Fibroblast of lung (primary cell): ENCODE data around the gene RNF220. TPM values are rescaled to one million over a fixed set of nuclear protein-coding genes. Genes with fewer than 3 reads are reported as not detected.

Experiments used
- DNase-seq, 2 donors: peaks; one replicate each; pipeline versions ENCODE4 v3.0.0 to v3.0.0-alpha.2; 2010; ENCODE audit warnings: low read depth in 2 of 2
- H2AFZ ChIP-seq: 2 replicates; pipeline ENCODE4 v1.5.1; 2012; ENCODE audit warnings: low read length, control low read depth, inconsistent platforms
- H3K27ac ChIP-seq: 2 replicates; pipeline ENCODE4 v1.5.1; 2011; ENCODE audit warnings: low read length, control low read depth; ENCODE audit not compliant: insufficient read depth
- H3K27me3 ChIP-seq: 2 replicates; pipeline ENCODE4 v1.5.1; 2011; ENCODE audit warnings: mild to moderate bottlenecking, low read length; ENCODE audit not compliant: control insufficient read depth, insufficient read depth
- H3K36me3 ChIP-seq: 2 replicates; pipeline ENCODE4 v1.5.1; 2011; ENCODE audit warnings: low read length; ENCODE audit not compliant: control insufficient read depth, insufficient read depth
- H3K4me1 ChIP-seq: 2 replicates; pipeline ENCODE4 v1.5.1; 2011; ENCODE audit warnings: low read length; ENCODE audit not compliant: control insufficient read depth, insufficient read depth; ENCODE audit errors: extremely low read depth
- H3K4me2 ChIP-seq: 2 replicates; pipeline ENCODE4 v1.5.1; 2011; ENCODE audit warnings: low read length, control low read depth; ENCODE audit not compliant: insufficient read depth; ENCODE audit errors: extremely low read depth
- H3K4me3 ChIP-seq, 4 experiments: fragments of 200-600 bp in 1 of 4; sonication (generic) in 1 of 4; replicated peaks in 1 of 4; 2 replicates each; pipeline ENCODE4 v1.5.1; 2011 to 2016; ENCODE audit warnings: low read length in 4 of 4, low read depth in 3 of 4, mild to moderate bottlenecking in 3 of 4, control low read depth in 2 of 4, inconsistent platforms in 1 of 4, mixed read lengths in 1 of 4; ENCODE audit not compliant: insufficient read depth in 1 of 4; ENCODE audit errors: control extremely low read depth in 1 of 4
- H3K79me2 ChIP-seq: 2 replicates; pipeline ENCODE4 v1.5.1; 2012; ENCODE audit warnings: mild to moderate bottlenecking, low read length, inconsistent platforms; ENCODE audit not compliant: control insufficient read depth, insufficient read depth
- H3K9ac ChIP-seq: 2 replicates; pipeline ENCODE4 v1.5.1; 2011; ENCODE audit warnings: mild to moderate bottlenecking, low read length, control low read depth; ENCODE audit not compliant: insufficient read depth
- H3K9me3 ChIP-seq: 2 replicates; pipeline ENCODE4 v1.5.1; 2012; ENCODE audit warnings: low read depth, low read length; ENCODE audit not compliant: control insufficient read depth, insufficient read depth
- H4K20me1 ChIP-seq: 2 replicates; pipeline ENCODE4 v1.5.1; 2011; ENCODE audit warnings: low read length; ENCODE audit not compliant: control insufficient read depth, insufficient read depth; ENCODE audit errors: extremely low read depth
- EZH2 ChIP-seq: IDR thresholded peaks from 2 replicates; pipeline ENCODE4 v1.5.1; 2012; ENCODE audit warnings: low read length, control low read depth, mild to moderate bottlenecking; ENCODE audit errors: missing control alignments
- polyA plus RNA-seq, 2 donors: library from polyadenylated mRNA; depleted of rRNA in 1 of 2; stranded (reverse) in 1 of 2; unstranded in 1 of 2; fragments of >200 nt; gene quantifications; 2 replicates each; pipeline ENCODE4 v1.2.1, GENCODE V29; 2011 to 2012; ENCODE audit warnings: missing spikeins in 1 of 2
- total RNA-seq: library from RNA; depleted of rRNA; stranded (reverse); fragments of >200 nt; gene quantifications from 2 replicates; pipeline ENCODE4 v1.2.1, GENCODE V29; 2014
- TF ChIP-seq, protein P1 (sequence below), 2 donors: IDR thresholded peaks in 1 of 2; conservative IDR thresholded peaks in 1 of 2; 1 replicate in 1 of 2; 2 replicates in 1 of 2; pipeline ENCODE4 v1.5.1; 2011 to 2012; ENCODE audit warnings: low read length in 2 of 2, control low read depth in 1 of 2, inconsistent platforms in 1 of 2, low read depth in 1 of 2, mild to moderate bottlenecking in 1 of 2

The RNF220 gene
- total and polyA plus RNA-seq, 2 donors (not counting 1 experiment from before 2014, with no cell fraction given), result 42.3 to 52.0 TPM

DNA sequence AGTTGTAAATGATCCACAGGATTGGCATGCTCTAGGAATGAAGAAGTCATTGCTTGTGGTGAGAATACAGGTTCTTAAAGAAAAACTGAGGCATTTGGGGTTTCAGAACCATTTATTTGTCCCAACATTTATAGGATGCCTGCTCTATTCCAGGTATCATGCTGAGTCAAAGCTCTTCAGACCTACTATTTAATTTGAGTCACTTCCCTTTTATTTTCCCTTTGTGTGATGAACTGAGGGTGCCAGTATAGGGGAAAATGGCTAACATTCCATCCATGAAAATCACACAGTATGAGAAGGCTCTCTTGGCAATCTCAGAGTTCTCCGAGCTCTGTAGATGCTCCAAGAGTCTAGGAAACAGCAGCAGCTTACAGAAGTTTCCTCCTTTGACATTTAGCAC lies 110.4 kb downstream of the RNF220 start:
- DNase-seq, result peak in 1 of 2 donors; percentile 74
- Histone ChIP-seq H3K36me3 (no peaks in the 10 kb centered on the region), H3K4me3 (no peak overlapping the region), H3K9ac (no peak overlapping the region), H3K4me1 (no peaks in the 10 kb centered on the region), H2AFZ (no peak overlapping the region), H3K27ac (no peak overlapping the region), H3K27me3 (peaks cover 24% of the 10 kb centered on the region), H3K4me2 (no peak overlapping the region), H3K79me2 (no peaks in the 10 kb centered on the region), H4K20me1 (no peaks in the 10 kb centered on the region), H3K9me3 (no peaks in the 10 kb centered on the region)
- TF ChIP-seq EZH2, result no peak
- TF ChIP-seq, protein P1, sequence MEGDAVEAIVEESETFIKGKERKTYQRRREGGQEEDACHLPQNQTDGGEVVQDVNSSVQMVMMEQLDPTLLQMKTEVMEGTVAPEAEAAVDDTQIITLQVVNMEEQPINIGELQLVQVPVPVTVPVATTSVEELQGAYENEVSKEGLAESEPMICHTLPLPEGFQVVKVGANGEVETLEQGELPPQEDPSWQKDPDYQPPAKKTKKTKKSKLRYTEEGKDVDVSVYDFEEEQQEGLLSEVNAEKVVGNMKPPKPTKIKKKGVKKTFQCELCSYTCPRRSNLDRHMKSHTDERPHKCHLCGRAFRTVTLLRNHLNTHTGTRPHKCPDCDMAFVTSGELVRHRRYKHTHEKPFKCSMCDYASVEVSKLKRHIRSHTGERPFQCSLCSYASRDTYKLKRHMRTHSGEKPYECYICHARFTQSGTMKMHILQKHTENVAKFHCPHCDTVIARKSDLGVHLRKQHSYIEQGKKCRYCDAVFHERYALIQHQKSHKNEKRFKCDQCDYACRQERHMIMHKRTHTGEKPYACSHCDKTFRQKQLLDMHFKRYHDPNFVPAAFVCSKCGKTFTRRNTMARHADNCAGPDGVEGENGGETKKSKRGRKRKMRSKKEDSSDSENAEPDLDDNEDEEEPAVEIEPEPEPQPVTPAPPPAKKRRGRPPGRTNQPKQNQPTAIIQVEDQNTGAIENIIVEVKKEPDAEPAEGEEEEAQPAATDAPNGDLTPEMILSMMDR (conservative IDR thresholded peaks at IDR 0.05 in 1 of 2, IDR thresholded peaks at IDR 0.05 in 1 of 2; ENCODE audit: low read depth in 1 of 2, low read length in 2 of 2), result no peak

DNA sequence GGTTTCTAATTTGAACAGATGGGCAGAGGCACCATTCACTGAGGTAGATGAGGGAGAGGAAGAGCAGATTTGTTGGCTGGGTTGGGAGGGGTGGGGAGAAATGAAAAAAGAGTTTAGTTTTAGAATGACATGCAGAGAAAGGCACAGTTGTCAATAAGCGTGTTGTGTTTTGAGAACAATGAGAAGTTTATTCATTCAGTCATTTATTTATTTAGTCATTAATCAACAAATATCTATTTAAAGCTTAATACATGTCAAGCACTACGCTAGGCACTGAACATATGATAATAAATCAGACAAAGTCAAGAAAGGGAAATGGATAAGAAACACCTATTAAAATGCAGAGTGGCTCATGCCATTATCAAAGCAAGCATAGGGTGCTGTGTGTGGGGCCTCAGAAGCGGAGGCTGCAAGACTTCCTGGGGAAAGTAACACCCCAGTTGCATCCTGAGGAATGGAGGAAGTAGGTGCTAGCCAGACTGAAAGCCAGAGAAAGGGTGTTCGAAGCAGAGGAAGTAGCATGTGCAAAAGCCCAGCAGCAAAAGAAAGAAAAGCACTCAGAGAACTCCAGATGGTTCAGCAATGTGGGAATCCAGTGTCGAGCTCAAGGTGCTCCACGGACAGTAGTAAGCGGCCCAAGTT lies 114.1 kb downstream of the RNF220 start:
- H4K20me1 ChIP-seq, result no peaks in the 10 kb centered on the region
- DNase-seq, result no peak
- H3K9ac ChIP-seq, result no peak overlapping the region
- H2AFZ ChIP-seq, result no peak overlapping the region
- H3K79me2 ChIP-seq, result no peaks in the 10 kb centered on the region
- peaks cover 16% of the 10 kb centered on the region for H3K27me3 ChIP-seq
- H3K9me3 ChIP-seq, result no peaks in the 10 kb centered on the region
- TF ChIP-seq EZH2, result no peak
- TF ChIP-seq, protein P1 (conservative IDR thresholded peaks at IDR 0.05 in 1 of 2, IDR thresholded peaks at IDR 0.05 in 1 of 2; ENCODE audit: low read depth in 1 of 2, low read length in 2 of 2), result no peak
- H3K36me3 ChIP-seq, result no peaks in the 10 kb centered on the region
- H3K27ac ChIP-seq, result no peak overlapping the region
- no peaks in the 10 kb centered on the region for H3K4me1 ChIP-seq
- no peak overlapping the region for H3K4me2 ChIP-seq
- no peak overlapping the region for H3K4me3 ChIP-seq

DNA sequence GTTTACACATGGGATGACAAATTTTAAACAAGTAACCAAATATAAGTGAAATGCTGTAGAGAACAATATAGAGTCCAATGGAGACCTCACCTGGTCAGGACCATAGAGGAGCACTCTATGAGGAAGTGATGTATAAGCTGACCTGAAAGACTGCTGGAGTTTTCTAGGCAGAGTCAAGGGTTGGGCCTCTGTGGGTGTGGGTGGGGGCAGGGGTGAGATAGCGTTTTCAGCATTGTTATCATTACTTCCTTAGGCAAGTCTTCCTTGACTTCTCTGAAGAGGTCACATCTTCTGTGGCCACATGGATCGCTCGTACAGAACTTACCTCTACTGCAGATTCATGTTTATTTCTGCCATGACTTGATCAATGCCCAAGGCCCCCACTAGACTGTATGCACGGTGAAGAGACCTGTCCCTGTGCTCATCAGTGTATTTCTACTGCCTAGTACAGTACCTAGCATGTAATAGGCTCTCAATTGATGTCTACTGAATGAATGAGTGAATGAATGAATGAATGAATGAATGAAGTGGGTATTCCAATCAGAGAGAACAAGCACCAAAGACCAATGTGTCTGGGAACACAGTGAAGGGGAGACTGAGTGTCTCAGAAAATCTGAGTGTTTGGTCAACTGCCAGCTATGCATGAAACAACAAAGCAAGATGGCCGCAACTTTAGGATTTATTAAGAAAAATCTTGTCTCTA lies 116.5 kb downstream of the RNF220 start:
- no peak overlapping the region for H3K9ac ChIP-seq
- no peak overlapping the region for H3K4me3 ChIP-seq
- DNase-seq, result no peak
- no peaks in the 10 kb centered on the region for H3K9me3 ChIP-seq
- H3K27ac ChIP-seq, result no peak overlapping the region
- no peak overlapping the region for H3K4me2 ChIP-seq
- no peaks in the 10 kb centered on the region for H3K36me3 ChIP-seq
- no peaks in the 10 kb centered on the region for H4K20me1 ChIP-seq
- H2AFZ ChIP-seq, result no peak overlapping the region
- no peaks in the 10 kb centered on the region for H3K4me1 ChIP-seq
- H3K27me3 ChIP-seq, result peaks cover 18% of the 10 kb centered on the region
- no peaks in the 10 kb centered on the region for H3K79me2 ChIP-seq
- TF ChIP-seq EZH2, result no peak
- TF ChIP-seq, protein P1 (conservative IDR thresholded peaks at IDR 0.05 in 1 of 2, IDR thresholded peaks at IDR 0.05 in 1 of 2; ENCODE audit: low read depth in 1 of 2, low read length in 2 of 2), result no peak
